ENCODE results near the gene THPO. TPM values are rescaled to one million over a fixed set of nuclear protein-coding genes. Genes with fewer than 3 reads are reported as not detected.
A peak's percentile ranks its signal among the peaks of the same experiment; 100 is the strongest.

THPO gene
- polyA plus RNA-seq, 1 donor from 2014 or later = 0.59 TPM

GRCh38 chr3:184351511-184352148 is 26.4 kb downstream of the THPO start:
- TF ChIP-seq SMC3 (conservative IDR thresholded peaks at IDR 0.05; ENCODE audit: poor library complexity) = no peak
- TF ChIP-seq REST (IDR thresholded peaks at IDR 0.05; ENCODE audit: borderline replicate concordance) = no peak
- TF ChIP-seq RAD21 (conservative IDR thresholded peaks at IDR 0.05) = no peak
- TF ChIP-seq EZH2 (IDR thresholded peaks at IDR 0.05; ENCODE audit: borderline replicate concordance, insufficient read depth, low read length, poor library complexity, severe bottlenecking) = no peak
- no peak for TF ChIP-seq CTCF (IDR thresholded peaks at IDR 0.05; ENCODE audit: poor library complexity, severe bottlenecking)
- no peak for TF ChIP-seq MXI1 (conservative IDR thresholded peaks at IDR 0.05; ENCODE audit: poor library complexity, severe bottlenecking)
- peak; percentile 13 for TF ChIP-seq POLR2AphosphoS5 (IDR thresholded peaks at IDR 0.05)
- Histone ChIP-seq H3K4me2 (ENCODE audit: low read length) (no peak overlapping the region), H2AFZ (ENCODE audit: low read depth, low read length) (no peak overlapping the region)

GRCh38 chr3:184350618-184351017 is 27.4 kb downstream of the THPO start:
- H3K27ac ChIP-seq (ENCODE audit: low read length) = no peak overlapping the region
- H2AFZ ChIP-seq (ENCODE audit: low read depth, low read length) = no peak overlapping the region
- no peaks in the 10 kb centered on the region for H3F3A ChIP-seq (ENCODE audit: insufficient read depth, low read length, poor library complexity, severe bottlenecking)
- no peaks in the 10 kb centered on the region for H3K9me2 ChIP-seq (ENCODE audit: insufficient read depth, low read length)
- H3K36me3 ChIP-seq (ENCODE audit: insufficient read depth, low read length) = no peaks in the 10 kb centered on the region
- no peaks in the 10 kb centered on the region for H3K9me3 ChIP-seq (ENCODE audit: low read length)
- TF ChIP-seq REST (IDR thresholded peaks at IDR 0.05; ENCODE audit: borderline replicate concordance) (no peak), EP300 (conservative IDR thresholded peaks at IDR 0.05; ENCODE audit: poor library complexity, severe bottlenecking) (no peak), EZH2 (IDR thresholded peaks at IDR 0.05; ENCODE audit: borderline replicate concordance, insufficient read depth, low read length, poor library complexity, severe bottlenecking) (no peak), SMC3 (conservative IDR thresholded peaks at IDR 0.05; ENCODE audit: poor library complexity) (no peak), RAD21 (conservative IDR thresholded peaks at IDR 0.05) (no peak), MXI1 (conservative IDR thresholded peaks at IDR 0.05; ENCODE audit: poor library complexity, severe bottlenecking) (no peak), CTCF (IDR thresholded peaks at IDR 0.05; ENCODE audit: poor library complexity, severe bottlenecking) (no peak), POLR2AphosphoS5 (IDR thresholded peaks at IDR 0.05) (no peak), TAF1 (IDR thresholded peaks at IDR 0.05; ENCODE audit: low read depth) (no peak)
- no peak overlapping the region for H3K9ac ChIP-seq (ENCODE audit: low read length)
- H3K79me2 ChIP-seq (replicated peaks; ENCODE audit: insufficient read depth, low read length) = no peaks in the 10 kb centered on the region
- H3K4me2 ChIP-seq (ENCODE audit: low read length) = no peak overlapping the region
- H4K20me1 ChIP-seq (ENCODE audit: insufficient read depth) = no peaks in the 10 kb centered on the region
- H3K4me3 ChIP-seq (ENCODE audit: low read length) = no peak overlapping the region
- no peaks in the 10 kb centered on the region for H3K27me3 ChIP-seq (ENCODE audit: insufficient read depth, low read depth, low read length)

More at GRCh38 chr3:184351511-184352148, 26.4 kb downstream of the THPO start:
- H3K4me3 ChIP-seq (ENCODE audit: low read length) = no peak overlapping the region
- no peaks in the 10 kb centered on the region for H3K79me2 ChIP-seq (replicated peaks; ENCODE audit: insufficient read depth, low read length)
- no peaks in the 10 kb centered on the region for H3K36me3 ChIP-seq (ENCODE audit: insufficient read depth, low read length)
- H3K9me3 ChIP-seq (ENCODE audit: low read length) = no peaks in the 10 kb centered on the region
- no peak overlapping the region for H3K27ac ChIP-seq (ENCODE audit: low read length)
- H3K9ac ChIP-seq (ENCODE audit: low read length) = no peak overlapping the region
- no peaks in the 10 kb centered on the region for H3F3A ChIP-seq (ENCODE audit: insufficient read depth, low read length, poor library complexity, severe bottlenecking)
- no peaks in the 10 kb centered on the region for H3K9me2 ChIP-seq (ENCODE audit: insufficient read depth, low read length)
- H3K27me3 ChIP-seq (ENCODE audit: insufficient read depth, low read depth, low read length) = no peaks in the 10 kb centered on the region
- H4K20me1 ChIP-seq (ENCODE audit: insufficient read depth) = no peaks in the 10 kb centered on the region
